H1 (cell line): Measurements from ENCODE around the gene LMOD2. TPM values are rescaled to one million over a fixed set of nuclear protein-coding genes. Genes with fewer than 3 reads are reported as not detected.

Experiments used
- CHD7 ChIP-seq: fragments of 300-600 bp; sonication (generic); IDR thresholded peaks from 2 replicates; pipeline ENCODE4 v1.7.1; 2012; ENCODE audit warnings: low read length, moderate library complexity, mild to moderate bottlenecking, inconsistent platforms; ENCODE audit not compliant: insufficient replicate concordance
- EZH2 ChIP-seq: fragments of 200-600 bp; sonication (generic); IDR thresholded peaks from 2 replicates; pipeline ENCODE4 v1.7.1; 2012; ENCODE audit warnings: low read depth, mild to moderate bottlenecking, moderate library complexity, low read length, inconsistent platforms; ENCODE audit not compliant: severe bottlenecking
- POLR2AphosphoS5 ChIP-seq: IDR thresholded peaks from 2 replicates; pipeline ENCODE4 v1.6.1; 2011; ENCODE audit warnings: low read depth, low read length
- polyA plus RNA-seq, 7 experiments: library from polyadenylated mRNA; depleted of rRNA in 3 of 7; stranded (reverse) in 5 of 7; unstranded in 2 of 7; fragments of >200 nt in 5 of 7; fragments of 200-250 nt in 2 of 7; gene quantifications; 1 replicate in 5 of 7; 2 replicates in 1 of 7; 4 replicates in 1 of 7; pipeline versions ENCODE4 v1.2.1 to v1.2.3, GENCODE V29; 2011 to 2013; ENCODE audit warnings: missing spikeins in 2 of 7, mixed read lengths in 2 of 7
- total RNA-seq: library from RNA; stranded (reverse); fragmentation: NEBNext Ultra II Directional; extraction: Animal tissue kit (Norgen Biotek cat#: 25700); gene quantifications from 2 replicates; pipeline ENCODE4 v1.2.1, GENCODE V29; 2021

Gene LMOD2
- total and polyA plus RNA-seq, 2 of the 8 experiments (the other 6 are each of a cell fraction or from before 2014, with no cell fraction given), result 0.03 to 0.22 TPM

- TF ChIP-seq EZH2 (no peak), CHD7 (no peak), POLR2AphosphoS5 (no peak)
Measured at GRCh38 chr7:123695944-123696677, 40.4 kb downstream of the LMOD2 start (continued).
